RWPE2 (cell line): ENCODE data around the gene UBE3B.

Experiments
- ATAC-seq: fragments of 200-7000 bp; cut with Tn5 transposase; 3 replicates; pipeline ENCODE4 v1.9.1; 2021; ENCODE audit warnings: low read depth
- DNase-seq: peaks from one replicate; pipeline ENCODE4 v3.0.0-alpha.2; 2020; ENCODE audit warnings: low spot score
- H3K27ac ChIP-seq: fragments of 450-650 bp; 2 replicates; pipeline ENCODE4 v1.5.1; 2017; ENCODE audit warnings: mild to moderate bottlenecking; ENCODE audit not compliant: poor library complexity, severe bottlenecking
- H3K27me3 ChIP-seq: fragments of 250-450 bp; sonication (Bioruptor Pico); 2 replicates; pipeline ENCODE4 v1.5.1; 2021; ENCODE audit warnings: mild to moderate bottlenecking, moderate library complexity; ENCODE audit not compliant: insufficient read depth, poor library complexity, severe bottlenecking
- H3K36me3 ChIP-seq: fragments of 250-450 bp; sonication (Bioruptor Pico); 2 replicates; pipeline ENCODE4 v1.5.1; 2020; ENCODE audit warnings: low read depth, mild to moderate bottlenecking, moderate library complexity
- H3K4me1 ChIP-seq: fragments of 250-450 bp; sonication (Bioruptor Pico); 2 replicates; pipeline ENCODE4 v1.5.1; 2021; ENCODE audit warnings: mild to moderate bottlenecking, moderate library complexity; ENCODE audit not compliant: insufficient read depth, poor library complexity, severe bottlenecking
- H3K4me3 ChIP-seq: fragments of 250-450 bp; sonication (Bioruptor Pico); 2 replicates; pipeline ENCODE4 v1.5.1; 2021; ENCODE audit warnings: mild to moderate bottlenecking, moderate library complexity; ENCODE audit not compliant: severe bottlenecking
- H3K9me3 ChIP-seq: fragments of 250-450 bp; sonication (Bioruptor Pico); 2 replicates; pipeline ENCODE4 v1.5.1; 2021; ENCODE audit warnings: mild to moderate bottlenecking, moderate library complexity; ENCODE audit not compliant: severe bottlenecking
- TF ChIP-seq, protein P1 (sequence below): fragments of 450-650 bp; IDR thresholded peaks from one replicate; pipeline ENCODE4 v1.5.1; 2017; ENCODE audit warnings: mild to moderate bottlenecking, moderate library complexity; ENCODE audit not compliant: poor library complexity, severe bottlenecking

UBE3B gene

GRCh38 chr12:109557805-109558204 lies 80.4 kb downstream of the UBE3B start:
- no peak for DNase-seq
- H3K27ac ChIP-seq, result no peak overlapping the region
- no peak for ATAC-seq
- TF ChIP-seq, protein P1, sequence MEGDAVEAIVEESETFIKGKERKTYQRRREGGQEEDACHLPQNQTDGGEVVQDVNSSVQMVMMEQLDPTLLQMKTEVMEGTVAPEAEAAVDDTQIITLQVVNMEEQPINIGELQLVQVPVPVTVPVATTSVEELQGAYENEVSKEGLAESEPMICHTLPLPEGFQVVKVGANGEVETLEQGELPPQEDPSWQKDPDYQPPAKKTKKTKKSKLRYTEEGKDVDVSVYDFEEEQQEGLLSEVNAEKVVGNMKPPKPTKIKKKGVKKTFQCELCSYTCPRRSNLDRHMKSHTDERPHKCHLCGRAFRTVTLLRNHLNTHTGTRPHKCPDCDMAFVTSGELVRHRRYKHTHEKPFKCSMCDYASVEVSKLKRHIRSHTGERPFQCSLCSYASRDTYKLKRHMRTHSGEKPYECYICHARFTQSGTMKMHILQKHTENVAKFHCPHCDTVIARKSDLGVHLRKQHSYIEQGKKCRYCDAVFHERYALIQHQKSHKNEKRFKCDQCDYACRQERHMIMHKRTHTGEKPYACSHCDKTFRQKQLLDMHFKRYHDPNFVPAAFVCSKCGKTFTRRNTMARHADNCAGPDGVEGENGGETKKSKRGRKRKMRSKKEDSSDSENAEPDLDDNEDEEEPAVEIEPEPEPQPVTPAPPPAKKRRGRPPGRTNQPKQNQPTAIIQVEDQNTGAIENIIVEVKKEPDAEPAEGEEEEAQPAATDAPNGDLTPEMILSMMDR, result no peak
- no peak overlapping the region for H3K4me3 ChIP-seq
- no peaks in the 10 kb centered on the region for H3K4me1 ChIP-seq
- H3K36me3 ChIP-seq, result no peaks in the 10 kb centered on the region; the same call in 1 of the 2 replicates
- H3K27me3 ChIP-seq, result peaks cover 20% of the 10 kb centered on the region
- no peaks in the 10 kb centered on the region for H3K9me3 ChIP-seq

GRCh38 chr12:109558374-109559199 lies 81.2 kb downstream of the UBE3B start:
- ATAC-seq (no peak), DNase-seq (no peak)
- Histone ChIP-seq H3K9me3 (no peaks in the 10 kb centered on the region), H3K27ac (no peak overlapping the region), H3K4me1 (no peaks in the 10 kb centered on the region), H3K27me3 (peaks cover 12% of the 10 kb centered on the region), H3K4me3 (no peak overlapping the region), H3K36me3 (peaks cover 1% of the 10 kb centered on the region; the same call in 1 of the 2 replicates)
- TF ChIP-seq, protein P1, result no peak

DNA sequence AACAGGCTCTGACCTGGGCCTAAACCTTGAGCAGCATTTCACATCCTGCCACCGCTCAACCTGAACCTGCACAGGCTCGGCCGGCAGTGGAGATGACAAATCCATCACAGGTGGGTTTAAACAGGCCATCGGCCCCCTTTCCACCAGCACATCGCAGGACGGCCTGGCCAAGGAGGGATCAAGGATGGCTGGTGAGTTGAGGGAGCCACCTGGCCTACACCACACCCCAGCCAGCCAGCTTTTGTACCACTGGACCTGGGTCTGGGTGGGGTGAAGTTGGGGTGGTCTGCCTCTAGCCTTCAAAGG lies 81.7 kb downstream of the UBE3B start:
- no peak for DNase-seq
- Histone ChIP-seq H3K27me3 (peaks cover 7% of the 10 kb centered on the region), H3K4me1 (no peaks in the 10 kb centered on the region), H3K27ac (no peak overlapping the region), H3K36me3 (peaks cover 3% of the 10 kb centered on the region; the same call in 1 of the 2 replicates), H3K9me3 (no peaks in the 10 kb centered on the region), H3K4me3 (no peak overlapping the region)
- TF ChIP-seq, protein P1, result no peak
- ATAC-seq, result no peak

DNA sequence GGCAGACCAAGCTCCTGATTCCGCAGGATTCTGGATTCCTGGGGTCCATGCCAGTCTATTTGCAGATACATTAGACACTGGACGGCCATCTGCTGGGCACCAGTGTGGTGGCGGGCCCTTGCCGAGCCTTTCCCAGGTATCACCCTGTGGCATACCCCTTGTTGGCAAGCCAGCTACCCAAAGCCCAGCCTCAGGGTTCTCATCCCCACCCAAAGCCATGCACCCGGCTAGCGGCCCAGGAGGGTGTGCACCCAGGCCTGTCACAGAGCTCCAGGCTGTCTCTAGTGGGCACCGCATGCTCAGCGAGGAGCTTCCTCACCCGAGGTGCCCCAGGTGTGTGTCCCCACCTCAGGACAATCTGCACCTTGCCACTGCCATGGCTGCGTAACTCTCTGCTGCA lies 82.2 kb downstream of the UBE3B start:
- ATAC-seq (no peak), DNase-seq (no peak)
- H3K36me3 ChIP-seq, result peaks cover 4% of the 10 kb centered on the region; the same call in 1 of the 2 replicates
- no peaks in the 10 kb centered on the region for H3K9me3 ChIP-seq
- TF ChIP-seq, protein P1, result no peak
- H3K27me3 ChIP-seq, result peaks cover 2% of the 10 kb centered on the region
- H3K4me1 ChIP-seq, result no peaks in the 10 kb centered on the region
- H3K27ac ChIP-seq, result no peak overlapping the region
- no peak overlapping the region for H3K4me3 ChIP-seq
